Ramos (cell line): Measurements from ENCODE around the gene NDUFA5.
"Not testable (repeated sequence)": the region's sequence is repeated elsewhere in the genome, so short reads cannot be mapped to it uniquely, and the experiment has no call there.

ENCODE experiments used
- in situ Hi-C: fragments of 300-500 bp; cut with MboI; formaldehyde crosslinking; loops from one replicate; pipeline ENCODE4 v1.14.3; 2022; ENCODE audit warnings: low sequenced_read_pairs; ENCODE audit not compliant: unreplicated experiment

Gene NDUFA5

DNA sequence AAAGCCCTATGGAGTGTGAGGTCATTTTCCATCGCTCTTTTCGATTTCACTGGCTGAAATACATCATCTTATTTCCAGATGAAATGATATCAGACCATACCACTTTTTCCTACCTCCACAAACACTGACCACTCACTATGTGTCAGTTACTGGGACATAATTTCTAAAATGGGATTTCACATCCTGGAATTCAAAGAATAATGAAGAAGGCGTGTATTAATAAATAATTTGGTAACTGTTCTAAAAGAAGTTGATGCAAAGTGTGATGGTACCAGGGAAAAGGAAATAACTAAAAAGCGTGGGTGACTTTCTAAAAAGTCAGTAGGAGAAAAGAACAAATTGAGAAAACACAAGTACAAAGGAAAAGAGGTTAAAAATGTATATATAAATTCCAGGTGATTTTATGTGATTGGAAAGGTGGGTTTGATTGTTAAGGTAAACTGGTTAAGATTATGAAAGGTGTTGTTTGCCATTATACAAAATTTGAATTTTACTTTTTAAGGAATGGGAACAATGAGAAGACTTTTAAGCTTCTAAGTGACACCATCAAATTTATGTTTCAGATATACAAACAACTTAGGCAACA is 764 bp upstream of the NDUFA5 start:
- in situ Hi-C loops: no loop called here

DNA sequence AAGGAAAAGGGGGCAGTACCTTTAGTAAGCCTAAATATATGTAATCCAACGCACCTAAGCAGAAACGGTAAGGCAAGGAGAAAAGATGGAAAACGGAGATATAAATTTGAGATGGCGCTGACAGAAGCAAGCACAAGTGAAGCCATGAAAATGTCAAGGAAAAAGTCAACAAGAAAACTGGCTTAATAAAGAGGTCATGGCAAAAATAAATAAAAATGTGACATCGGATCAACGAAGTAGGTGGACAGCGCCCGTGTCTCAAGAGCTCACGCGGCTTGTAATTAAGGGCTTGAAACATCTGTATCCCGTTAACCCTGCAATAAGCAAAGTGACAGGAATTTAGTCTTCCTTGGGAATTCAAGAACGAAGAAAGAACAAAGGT is 611 bp downstream of the NDUFA5 start:
- in situ Hi-C loops: no loop called here

DNA sequence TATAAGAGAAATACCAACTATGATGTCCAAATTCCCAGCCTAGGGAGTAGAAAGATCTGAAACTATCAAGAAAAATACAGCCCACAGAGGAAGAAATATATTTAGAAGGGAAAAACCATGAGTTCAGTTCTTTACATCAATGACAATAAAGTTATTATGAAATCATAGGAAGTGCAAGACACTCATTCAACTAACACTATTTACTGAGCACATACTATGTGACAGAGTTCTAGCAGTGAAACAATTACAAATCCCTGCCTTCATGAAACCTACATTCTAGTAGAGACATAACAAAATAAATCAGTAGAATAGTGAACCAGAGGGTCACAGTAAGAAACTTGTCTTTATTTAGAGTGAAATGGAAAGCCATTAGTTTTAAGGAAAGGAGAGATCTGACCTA is 2.1 kb downstream of the NDUFA5 start:
- in situ Hi-C loops: no loop called here

DNA sequence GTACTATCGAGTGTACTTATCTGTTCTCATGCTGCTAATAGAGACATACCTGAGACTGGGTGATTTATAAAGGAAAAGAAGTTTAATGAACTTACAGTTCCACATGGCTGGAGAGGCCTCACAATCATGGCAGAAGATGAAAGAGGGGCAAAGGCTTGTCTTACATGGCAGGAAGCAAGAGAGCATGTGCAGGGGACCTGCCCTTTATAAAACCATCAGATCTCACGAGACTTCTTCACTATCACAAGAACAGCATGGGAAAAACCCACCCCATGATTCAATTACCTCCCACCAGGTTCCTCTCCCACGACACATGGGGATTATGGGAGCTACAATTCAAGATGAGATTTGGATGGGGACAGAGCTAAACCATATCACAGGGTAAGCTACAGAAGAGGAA is 4.5 kb downstream of the NDUFA5 start:
- in situ Hi-C loops: no loop called here

DNA sequence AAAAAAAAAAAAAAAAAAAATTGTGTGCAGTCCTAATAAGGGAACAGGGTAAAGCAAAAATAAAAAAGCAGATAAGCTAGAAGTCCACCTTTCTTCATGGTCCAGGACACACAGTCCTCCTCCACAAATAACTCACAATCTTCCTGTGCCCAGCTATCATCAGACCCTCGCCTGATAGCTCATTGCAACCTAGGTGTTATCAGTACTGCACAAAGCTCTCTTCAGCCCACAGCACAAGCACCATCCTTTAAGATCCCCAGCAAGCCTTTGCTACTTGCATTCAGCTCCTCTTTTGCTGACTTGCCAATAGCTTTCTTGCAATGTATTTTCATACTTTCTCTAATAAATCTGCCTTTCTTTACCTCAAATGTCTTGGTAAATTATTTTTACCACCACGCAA is 5.0 kb downstream of the NDUFA5 start:
- in situ Hi-C loops: no loop called here

DNA sequence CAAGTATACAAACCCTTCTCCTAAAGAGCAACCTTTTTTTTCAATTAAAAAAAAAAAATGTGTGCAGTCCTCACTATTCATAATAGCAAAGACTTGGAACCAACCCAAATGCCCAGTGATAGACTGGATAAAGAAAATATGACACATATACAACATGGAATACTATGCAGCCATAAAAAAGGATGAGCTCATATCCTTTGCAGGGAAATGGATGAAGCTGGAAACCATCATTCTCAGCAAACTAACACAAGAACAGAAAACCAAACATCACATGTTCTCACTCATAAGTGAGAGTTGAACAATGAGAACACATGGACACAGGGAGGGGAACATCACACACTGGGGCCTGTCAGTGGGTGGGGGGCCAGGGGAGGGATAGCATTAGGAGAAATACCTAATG is 5.5 kb downstream of the NDUFA5 start:
- in situ Hi-C loops: not testable (repeated sequence)

DNA sequence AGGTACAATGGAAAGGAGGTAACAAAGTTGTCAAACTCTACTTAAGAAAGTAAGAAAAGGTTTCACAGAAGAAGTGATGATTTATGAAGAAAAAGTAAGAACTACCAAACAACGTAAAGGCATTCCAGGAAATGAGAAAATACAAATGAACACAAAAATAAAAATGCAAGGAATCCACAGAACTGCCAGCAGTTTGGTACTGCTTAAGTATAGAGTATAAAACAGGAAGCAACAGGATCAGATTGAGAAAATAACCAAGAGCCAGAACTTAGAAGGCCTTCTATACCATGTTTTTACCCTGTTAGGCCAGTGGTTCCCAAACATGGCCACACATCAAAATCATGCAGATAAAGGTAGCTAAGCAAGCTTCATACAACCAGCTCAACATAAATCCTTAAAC is 9.2 kb downstream of the NDUFA5 start:
- in situ Hi-C loops: no loop called here

DNA sequence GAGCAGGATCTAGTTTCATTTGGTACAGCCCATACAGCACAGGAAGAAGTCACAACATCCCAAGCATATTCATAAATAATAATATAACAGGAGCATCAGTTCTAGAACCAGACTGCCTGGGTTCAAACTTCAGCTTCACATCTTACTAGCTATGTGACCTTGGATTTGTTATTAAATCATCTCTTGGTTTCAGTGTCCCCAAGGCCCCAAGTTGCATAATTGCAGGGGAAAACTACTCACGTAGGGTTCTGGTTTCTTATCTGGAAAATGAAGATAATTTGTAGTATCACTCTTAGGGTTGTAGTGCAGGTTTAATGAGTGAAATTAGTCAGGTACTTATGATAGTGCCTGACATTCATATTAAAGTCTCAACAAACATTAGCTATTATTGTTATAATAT is 17.7 kb downstream of the NDUFA5 start:
- in situ Hi-C loops: no loop called here

DNA sequence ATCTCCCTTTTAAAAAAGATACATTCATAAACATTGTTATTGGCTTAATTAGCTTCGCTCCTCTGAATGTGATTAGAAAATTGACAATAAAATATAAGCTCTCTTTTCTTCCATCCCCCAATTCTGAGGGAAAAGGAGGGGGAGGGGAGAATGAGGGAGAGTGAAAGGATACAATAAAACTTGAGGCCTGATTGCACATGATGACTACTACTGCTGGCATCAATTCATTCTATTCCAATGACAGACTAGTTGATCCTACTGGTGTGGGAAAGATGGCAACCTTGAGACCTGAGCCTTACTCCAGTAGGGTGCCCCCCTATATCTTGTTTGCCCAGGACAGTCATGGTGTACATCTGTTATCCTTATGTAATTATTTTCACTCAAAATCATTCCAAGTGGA is 18.7 kb downstream of the NDUFA5 start:
- in situ Hi-C loops: no loop called here

DNA sequence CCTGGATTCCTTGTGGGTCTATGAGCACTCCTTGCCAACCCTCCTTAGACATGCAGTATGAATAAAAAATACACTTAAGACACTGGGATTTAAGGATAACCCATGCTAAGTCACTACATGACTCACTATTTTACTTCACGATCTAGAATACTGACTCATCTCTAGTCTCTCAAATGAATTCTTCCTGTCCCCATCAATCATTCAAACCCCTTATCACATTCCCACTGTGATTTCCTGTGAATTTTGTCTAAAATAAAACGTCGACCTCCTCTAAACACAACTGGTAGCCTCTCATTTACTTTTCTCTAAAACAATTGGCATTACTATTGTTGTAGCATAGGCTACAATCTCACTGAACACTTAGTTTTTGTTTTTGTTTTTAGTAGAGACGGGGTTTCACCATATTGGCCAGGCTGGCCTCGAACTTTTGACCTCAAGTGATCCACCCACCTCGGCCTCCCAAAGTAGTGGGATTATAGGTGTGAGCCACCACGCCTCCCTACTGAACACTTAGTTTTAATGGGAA is 19.4 kb downstream of the NDUFA5 start:
- in situ Hi-C loops: no loop called here

DNA sequence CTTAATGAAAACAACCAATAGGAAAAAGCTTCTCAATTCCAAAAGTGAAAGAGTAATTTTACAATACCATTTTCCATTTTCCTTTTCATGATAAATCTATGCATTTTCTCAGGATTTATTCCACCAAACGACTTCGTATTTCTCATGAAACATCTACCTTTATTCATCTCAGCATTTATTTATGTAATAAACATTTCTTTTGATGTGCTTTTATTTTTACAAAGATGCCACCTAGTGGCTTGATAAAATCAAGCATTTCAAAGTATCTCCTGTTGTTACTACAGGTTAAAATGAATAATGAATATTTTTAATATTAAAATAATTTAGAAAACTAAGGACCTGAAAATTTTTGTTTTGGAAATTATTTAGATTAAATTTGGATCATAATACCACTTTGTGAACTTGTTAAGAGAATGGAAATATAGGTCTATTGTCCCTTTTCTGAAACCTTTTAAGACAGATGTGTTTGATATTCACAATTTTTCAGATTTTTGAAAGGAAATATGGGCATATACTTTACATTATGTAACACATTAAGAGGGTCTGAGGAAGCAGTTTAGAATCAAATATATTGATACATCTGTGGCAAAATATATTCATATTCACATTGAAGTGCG is 20.5 kb downstream of the NDUFA5 start:
- in situ Hi-C loops: no loop called here

DNA sequence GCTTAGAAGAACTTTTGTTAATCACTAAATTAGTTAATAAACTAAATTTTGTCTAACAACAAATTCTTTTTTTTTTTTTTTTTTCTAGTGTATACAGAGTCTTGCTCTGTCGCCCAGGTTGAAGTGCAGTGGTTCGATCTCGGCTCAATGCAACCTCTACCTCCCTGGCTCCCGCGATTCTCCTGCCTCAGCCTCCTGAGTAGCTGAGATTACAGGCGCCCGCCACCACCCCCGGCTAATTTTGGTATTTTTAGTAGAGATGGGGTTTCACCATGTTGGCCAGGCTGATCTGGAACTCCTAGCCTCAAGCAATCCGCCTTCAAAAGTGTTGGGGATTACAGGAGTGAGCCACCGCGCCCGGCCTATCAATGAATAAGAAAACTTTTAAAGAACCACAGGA is 22.1 kb downstream of the NDUFA5 start:
- in situ Hi-C loops: no loop called here

DNA sequence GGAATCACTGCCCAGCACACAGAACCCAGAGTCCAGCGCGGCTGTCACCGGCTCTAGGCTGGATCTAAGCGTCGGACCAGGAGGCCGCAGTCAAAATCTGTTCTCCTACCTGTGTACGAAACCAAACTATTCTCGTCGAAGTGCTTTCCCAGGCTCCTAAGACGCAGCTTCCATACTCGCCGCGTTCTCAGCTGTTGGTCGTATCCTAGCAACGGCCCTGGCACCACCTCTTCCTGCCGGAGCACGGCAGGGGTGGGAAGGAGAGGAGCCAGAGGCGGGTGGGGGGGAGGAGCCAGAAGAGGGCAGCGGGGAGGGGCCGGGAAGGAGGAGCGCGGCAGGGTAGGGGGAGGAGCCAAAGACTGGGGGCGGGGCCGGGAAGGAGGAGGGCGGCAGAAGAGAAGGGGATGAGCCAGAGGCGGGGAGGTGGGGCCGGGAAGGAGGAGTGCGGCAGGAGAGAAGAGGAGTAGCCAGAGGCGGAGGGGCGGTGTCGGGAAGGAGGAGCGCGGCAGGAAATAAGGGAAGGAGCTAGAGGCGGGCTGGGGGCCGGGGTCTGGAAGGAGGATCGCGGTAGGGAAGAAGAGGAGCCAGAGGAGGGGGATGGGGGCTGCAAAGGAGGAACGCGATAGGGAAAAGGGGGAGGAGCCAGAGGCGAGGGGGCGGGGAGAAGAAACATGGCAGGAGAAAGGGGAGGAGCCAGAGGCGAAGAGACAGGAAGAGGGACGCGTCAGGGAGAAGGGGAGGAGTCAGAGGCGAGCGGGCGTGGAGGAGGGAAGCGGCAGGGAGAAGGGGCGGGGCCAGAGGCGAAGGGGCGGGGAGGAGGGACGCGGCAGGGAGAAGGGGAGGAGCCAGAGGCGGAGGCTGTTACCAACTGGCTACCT is 23.0 kb downstream of the NDUFA5 start, which contains the start of gene IQUB:
Gene IQUB, minus strand, starts transcription at position 213 of the 878 bp plus-strand sequence. CDS start 22,255 bp downstream, outside the sequence.
- in situ Hi-C loops: no loop called here

DNA sequence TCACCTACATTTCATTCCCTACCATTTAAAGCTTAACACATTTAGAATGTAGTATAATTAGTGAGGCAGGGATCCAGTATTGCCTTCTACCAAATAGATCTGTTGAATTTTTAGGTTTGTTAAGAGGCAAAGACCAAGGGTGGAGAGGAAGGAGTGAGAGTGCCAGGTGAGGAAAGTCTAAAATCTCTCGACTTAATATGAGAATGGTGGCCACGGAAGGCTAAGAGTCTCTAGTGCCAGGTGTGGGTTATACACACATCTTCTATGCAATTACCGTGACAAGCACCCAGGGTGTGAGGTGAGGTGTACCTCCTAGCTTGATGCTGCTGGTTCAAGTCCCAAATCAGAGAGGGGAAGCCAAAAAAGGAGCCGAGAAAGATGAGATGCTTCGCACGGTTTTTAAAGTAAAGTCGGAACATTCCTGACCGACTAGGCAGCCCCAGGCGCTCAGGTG is 23.7 kb downstream of the NDUFA5 start:
- in situ Hi-C loops: no loop called here

DNA sequence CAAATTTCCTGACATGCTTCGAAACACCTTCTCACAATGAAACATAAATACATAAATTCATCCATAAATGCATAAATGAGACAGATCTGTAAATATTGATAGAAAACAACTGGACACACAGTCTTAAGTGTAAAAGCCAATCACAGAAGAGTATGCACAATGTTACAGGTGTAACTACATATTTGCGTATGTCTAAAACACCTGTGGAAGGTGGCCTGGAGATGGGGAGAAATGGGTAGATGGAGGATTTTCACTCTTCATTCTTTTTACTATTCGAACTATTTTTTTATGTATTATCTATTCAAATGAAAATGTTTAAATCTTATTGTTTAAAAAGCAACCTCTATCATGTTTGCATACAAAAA is 24.1 kb downstream of the NDUFA5 start:
- in situ Hi-C loops: no loop called here

DNA sequence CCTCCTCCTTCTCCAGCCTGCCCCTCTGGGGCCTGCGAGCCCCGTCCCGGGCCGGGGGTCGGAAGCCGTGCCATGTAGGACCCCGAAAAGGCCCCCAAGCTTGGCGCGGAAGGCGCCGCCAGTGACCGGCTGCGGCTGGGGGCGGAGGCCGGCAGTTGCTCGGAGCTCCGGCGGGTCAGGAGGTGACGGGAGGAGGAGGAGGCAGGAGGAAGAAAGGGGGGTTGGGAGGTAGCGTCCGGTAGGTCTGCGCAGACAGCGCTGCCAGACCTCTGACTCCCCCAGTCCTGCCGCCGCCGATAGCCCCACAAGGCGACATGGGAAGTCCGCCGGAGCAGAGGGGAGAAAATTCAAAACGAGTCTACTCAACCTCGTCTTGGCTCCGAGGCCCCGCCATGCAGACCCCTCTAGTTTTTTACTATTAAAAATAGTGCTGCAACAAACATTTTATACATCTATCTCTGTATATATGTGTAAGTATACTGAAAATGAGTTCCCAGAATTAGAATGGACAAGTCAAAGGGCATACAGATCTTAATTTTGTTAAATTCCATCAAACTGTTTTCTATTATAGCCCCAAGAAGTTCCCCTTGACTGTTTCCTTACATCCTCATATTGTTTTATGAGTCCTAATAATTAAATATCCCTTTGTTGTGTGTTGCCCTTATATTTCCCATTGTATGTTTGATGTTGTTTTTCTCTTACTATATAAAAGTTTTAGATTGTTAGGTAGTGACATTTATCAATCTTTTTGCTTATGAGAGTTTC is 24.6 kb downstream of the NDUFA5 start:
- in situ Hi-C loops: not testable (repeated sequence)

DNA sequence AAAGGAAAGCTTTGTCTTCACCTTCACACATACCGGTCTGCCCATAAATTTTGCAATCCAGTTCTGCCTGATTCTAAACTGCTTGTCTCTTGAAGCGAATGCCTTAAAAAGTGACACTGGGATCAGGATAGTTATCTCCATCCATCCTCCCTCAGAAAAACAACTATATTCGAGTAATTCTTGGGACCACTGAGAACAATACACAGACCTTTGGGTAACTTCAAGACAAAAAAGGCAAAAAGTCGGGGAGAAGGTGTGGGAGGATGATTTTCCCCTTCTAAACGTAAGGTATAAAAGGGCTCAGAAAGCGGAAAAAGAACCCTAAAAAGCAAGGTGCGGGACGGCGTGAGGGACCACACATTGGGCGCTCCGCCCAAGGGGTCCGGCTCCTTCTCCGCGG is 25.3 kb downstream of the NDUFA5 start:
- in situ Hi-C loops: not testable (repeated sequence)

DNA sequence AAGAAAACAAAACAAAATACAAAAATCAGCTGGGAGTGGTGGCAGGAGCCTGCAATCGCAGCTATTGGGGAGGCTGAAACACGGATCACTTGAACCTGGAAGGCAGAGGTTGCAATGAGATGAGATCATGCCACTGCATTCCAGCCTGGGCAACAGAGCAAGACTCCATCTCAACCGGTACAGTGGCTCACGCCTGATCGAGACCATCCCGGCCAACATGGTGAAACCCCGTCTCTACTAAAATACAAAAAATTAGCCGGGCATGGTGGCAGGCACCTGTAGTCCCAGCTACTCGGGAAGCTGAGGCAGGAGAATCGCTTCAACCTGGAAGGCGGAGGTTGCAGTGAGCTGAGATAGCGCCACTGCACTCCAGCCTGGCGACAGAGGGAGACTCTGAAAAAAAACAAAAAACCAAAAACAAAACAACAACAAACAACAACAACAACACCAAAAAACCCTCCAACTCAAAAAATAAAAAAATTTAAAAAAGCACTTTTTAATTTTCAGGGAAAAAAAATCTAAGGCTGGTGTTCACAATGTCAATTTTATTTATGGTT is 27.5 kb downstream of the NDUFA5 start:
- in situ Hi-C loops: not testable (repeated sequence)

DNA sequence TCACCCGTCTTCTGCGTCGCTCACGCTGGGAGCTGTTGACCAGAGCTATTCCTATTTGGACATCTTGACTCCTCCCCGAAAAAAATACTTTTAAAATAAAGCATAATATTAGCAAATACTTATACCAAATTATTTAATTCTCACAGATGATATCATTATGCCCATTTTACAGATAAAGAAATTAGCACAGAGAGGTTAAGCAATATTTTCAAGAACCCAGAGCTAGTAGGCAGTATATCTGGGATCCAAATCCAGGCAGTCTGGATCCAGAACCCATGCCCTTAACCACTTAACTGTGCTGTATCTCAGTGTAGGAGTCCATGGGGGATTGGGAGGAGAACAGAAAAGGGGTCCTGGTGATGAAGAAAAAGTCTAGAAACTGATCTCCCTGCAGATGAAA is 29.4 kb downstream of the NDUFA5 start:
- in situ Hi-C loops: no loop called here

DNA sequence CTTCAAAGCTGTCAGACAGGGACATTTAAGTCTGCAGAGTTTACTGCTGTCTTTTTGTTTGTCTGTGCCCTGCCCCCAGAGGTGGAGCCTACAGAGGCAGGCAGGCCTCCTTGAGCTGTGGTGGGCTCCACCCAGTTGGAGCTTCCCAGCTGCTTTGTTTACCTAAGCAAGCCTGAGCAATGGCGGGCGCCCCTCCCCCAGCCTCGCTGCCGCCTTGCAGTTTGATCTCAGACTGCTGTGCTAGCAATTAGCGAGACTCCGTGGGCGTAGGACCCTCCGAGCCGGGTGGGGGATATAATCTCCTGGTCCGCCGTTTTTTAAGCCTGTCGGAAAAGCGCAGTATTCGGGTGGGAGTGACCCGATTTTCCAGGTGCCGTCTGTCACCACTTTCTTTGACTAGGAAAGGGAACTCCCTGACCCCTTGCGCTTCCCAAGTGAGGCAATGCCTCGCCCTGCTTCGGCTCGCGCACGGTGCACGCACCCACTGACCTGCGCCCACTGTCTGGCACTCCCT is 29.8 kb downstream of the NDUFA5 start:
- in situ Hi-C loops: not testable (repeated sequence)
